HFFc6 (cell line): ENCODE results near the gene SERPINA12. TPM values are rescaled to one million over a fixed set of nuclear protein-coding genes. Genes with fewer than 3 reads are reported as not detected.

Experiments
- DNase-seq: peaks from one replicate; pipeline ENCODE4 v3.0.0-alpha.2; 2018
- H3K27ac Mint-ChIP-seq: 2 replicates; pipeline ENCODE4 v1.8.0; 2020; ENCODE audit warnings: mild to moderate bottlenecking, mixed read lengths
- H3K27me3 Mint-ChIP-seq: 2 replicates; pipeline ENCODE4 v1.8.0; 2021; ENCODE audit warnings: mild to moderate bottlenecking, moderate library complexity, mixed read lengths; ENCODE audit not compliant: insufficient read depth
- H3K36me3 Mint-ChIP-seq: 2 replicates; pipeline ENCODE4 v1.8.0; 2021; ENCODE audit warnings: low read depth, mixed read lengths
- H3K4me1 Mint-ChIP-seq: 2 replicates; pipeline ENCODE4 v1.8.0; 2020; ENCODE audit warnings: low read depth, mixed read lengths
- H3K4me3 Mint-ChIP-seq: 2 replicates; pipeline ENCODE4 v1.8.0; 2020; ENCODE audit warnings: mild to moderate bottlenecking, moderate library complexity, mixed read lengths
- H3K9me3 Mint-ChIP-seq: 2 replicates; pipeline ENCODE4 v1.8.0; 2020; ENCODE audit warnings: mild to moderate bottlenecking, mixed read lengths
- total RNA-seq, 6 experiments: library from RNA; stranded (reverse); fragmentation: NEBNext Ultra II Directional; extraction: Animal tissue kit (Norgen Biotek cat#: 25700); gene quantifications; 2 replicates in 1 of 6; 3 replicates in 5 of 6; pipeline ENCODE4 v1.2.3, GENCODE V29; 2021
- TF ChIP-seq, protein P1 (sequence below): fragments of 200-600 bp; sonication (generic); IDR thresholded peaks from 2 replicates; pipeline ENCODE4 v1.5.0; 2021; ENCODE audit warnings: antibody characterized with exemption, mild to moderate bottlenecking

The SERPINA12 gene
- total RNA-seq, 6 experiments from 2014 or later: not detected

DNA sequence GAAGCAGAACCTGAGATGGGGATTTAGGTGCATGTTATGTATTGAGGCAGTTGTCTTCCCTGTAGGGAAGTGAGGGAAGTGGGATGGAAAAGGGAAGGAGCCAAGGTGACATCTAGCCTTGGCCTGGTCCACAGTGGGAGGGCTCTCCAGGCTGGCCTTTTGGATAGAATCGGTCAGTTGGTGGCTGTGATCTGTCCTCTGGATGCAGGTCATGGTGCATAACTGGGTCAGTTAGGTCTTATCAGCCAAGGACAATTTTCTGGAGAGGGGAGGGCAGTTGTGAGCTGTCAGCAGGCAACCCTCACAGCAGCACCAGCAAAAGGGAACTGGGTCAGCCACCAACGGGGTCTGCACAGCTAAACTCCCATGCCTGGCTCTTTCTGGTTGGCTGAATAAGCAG lies 9.6 kb downstream of the SERPINA12 start:
- TF ChIP-seq, protein P1, sequence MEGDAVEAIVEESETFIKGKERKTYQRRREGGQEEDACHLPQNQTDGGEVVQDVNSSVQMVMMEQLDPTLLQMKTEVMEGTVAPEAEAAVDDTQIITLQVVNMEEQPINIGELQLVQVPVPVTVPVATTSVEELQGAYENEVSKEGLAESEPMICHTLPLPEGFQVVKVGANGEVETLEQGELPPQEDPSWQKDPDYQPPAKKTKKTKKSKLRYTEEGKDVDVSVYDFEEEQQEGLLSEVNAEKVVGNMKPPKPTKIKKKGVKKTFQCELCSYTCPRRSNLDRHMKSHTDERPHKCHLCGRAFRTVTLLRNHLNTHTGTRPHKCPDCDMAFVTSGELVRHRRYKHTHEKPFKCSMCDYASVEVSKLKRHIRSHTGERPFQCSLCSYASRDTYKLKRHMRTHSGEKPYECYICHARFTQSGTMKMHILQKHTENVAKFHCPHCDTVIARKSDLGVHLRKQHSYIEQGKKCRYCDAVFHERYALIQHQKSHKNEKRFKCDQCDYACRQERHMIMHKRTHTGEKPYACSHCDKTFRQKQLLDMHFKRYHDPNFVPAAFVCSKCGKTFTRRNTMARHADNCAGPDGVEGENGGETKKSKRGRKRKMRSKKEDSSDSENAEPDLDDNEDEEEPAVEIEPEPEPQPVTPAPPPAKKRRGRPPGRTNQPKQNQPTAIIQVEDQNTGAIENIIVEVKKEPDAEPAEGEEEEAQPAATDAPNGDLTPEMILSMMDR: no peak
- no peaks in the 10 kb centered on the region for H3K4me1 Mint-ChIP-seq
- H3K27me3 Mint-ChIP-seq: peaks cover 2% of the 10 kb centered on the region; the same call in 1 of the 2 replicates
- H3K4me3 Mint-ChIP-seq: no peak overlapping the region
- no peak for DNase-seq
- H3K36me3 Mint-ChIP-seq: no peaks in the 10 kb centered on the region
- no peak overlapping the region for H3K27ac Mint-ChIP-seq
- H3K9me3 Mint-ChIP-seq: peaks cover 64% of the 10 kb centered on the region

DNA sequence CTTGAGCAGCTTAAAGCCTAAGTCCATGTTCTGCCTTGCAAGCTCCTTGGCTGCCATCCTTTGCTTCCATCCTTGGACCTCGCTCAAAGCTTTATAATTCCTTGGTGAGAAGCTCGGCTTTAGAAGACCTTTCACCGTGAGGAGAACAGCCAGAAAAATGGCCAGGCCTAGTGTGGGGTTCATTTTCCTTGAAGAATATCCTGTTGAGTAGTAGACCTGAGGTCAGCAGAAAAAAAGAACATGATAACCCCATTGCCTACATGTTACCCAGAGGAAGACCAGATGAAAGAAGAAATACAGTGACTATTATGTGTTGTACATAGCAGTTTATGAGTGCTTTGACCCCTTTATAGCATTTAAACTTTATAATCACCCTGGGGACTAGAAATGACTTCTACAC lies 11.1 kb downstream of the SERPINA12 start:
- no peak overlapping the region for H3K27ac Mint-ChIP-seq
- no peak for DNase-seq
- TF ChIP-seq, protein P1: no peak
- peaks cover 67% of the 10 kb centered on the region for H3K9me3 Mint-ChIP-seq
- no peaks in the 10 kb centered on the region for H3K4me1 Mint-ChIP-seq
- peaks cover 4% of the 10 kb centered on the region for H3K27me3 Mint-ChIP-seq
- H3K36me3 Mint-ChIP-seq: no peaks in the 10 kb centered on the region
- no peak overlapping the region for H3K4me3 Mint-ChIP-seq

DNA sequence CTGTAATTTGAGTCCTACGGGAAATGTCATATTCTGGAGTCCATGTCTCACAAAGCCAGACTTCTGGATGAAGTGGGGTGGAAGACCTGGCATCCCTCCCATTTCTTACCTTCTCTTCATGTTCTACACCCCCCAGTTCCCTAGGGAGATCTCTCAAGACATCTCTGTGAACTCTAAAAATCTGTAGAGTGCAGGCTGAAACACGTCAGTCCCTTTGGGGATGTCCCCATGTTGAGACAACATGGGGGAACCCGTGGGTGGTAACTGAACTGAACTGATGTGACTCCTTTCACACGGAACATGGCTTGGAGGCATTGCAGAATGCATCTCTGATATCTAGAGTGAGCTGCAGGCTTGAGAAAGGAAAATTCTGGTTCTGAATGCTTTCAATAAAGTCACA lies 15.2 kb downstream of the SERPINA12 start:
- DNase-seq: no peak
- H3K27ac Mint-ChIP-seq: no peak overlapping the region
- no peaks in the 10 kb centered on the region for H3K36me3 Mint-ChIP-seq
- TF ChIP-seq, protein P1: no peak
- H3K4me1 Mint-ChIP-seq: no peaks in the 10 kb centered on the region
- peaks cover 31% of the 10 kb centered on the region for H3K9me3 Mint-ChIP-seq
- H3K4me3 Mint-ChIP-seq: no peak overlapping the region
- peaks cover 2% of the 10 kb centered on the region for H3K27me3 Mint-ChIP-seq

DNA sequence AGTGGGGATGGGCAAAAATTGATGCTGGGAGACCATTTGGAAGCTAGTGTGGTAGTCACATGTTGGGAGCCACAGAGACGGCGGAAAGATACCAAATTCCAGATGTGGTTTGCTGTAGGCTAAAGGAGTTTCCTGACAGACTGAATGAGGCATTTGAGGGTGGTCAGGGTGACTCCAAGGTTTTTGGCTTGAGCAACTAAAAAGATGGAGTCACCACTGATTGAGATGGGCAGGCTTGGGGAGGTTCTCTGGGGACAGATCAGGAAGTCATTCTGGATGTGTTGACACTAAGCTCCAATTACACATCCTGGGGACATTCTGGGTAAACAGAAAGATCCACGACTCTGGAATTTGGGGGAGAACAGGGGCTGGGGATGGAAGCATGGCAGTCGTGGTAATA lies 17.8 kb downstream of the SERPINA12 start:
- no peak overlapping the region for H3K4me3 Mint-ChIP-seq
- H3K36me3 Mint-ChIP-seq: no peaks in the 10 kb centered on the region
- H3K27ac Mint-ChIP-seq: no peak overlapping the region
- no peak for DNase-seq
- H3K4me1 Mint-ChIP-seq: no peaks in the 10 kb centered on the region
- H3K27me3 Mint-ChIP-seq: peaks cover 2% of the 10 kb centered on the region
- peaks cover 14% of the 10 kb centered on the region; the same call in 1 of the 2 replicates for H3K9me3 Mint-ChIP-seq
- TF ChIP-seq, protein P1: no peak

DNA sequence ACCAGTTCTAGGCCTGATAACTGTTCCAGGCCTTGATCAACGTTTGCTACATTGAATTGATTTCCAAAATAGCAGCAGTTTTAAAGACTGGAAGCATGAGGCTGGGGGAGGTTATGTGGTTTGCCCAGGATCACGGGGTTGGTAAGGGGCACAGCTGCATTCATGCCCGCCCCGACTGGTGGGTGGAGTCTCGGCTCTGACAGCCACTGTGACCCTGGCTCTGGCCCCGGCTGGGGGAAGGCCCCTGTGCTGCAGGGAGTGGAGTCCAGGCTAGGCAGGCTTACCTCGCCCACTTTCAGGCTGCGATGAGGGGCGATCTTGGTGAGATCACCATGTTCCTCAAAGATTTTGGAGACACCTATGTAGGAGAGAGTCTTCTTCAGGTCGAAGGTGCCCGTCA lies 19.9 kb downstream of the SERPINA12 start:
- Mint-ChIP-seq H3K27ac (no peak overlapping the region), H3K9me3 (peaks cover 4% of the 10 kb centered on the region; the same call in 1 of the 2 replicates), H3K36me3 (no peaks in the 10 kb centered on the region), H3K4me1 (no peaks in the 10 kb centered on the region), H3K27me3 (peaks cover 4% of the 10 kb centered on the region), H3K4me3 (no peak overlapping the region)
- TF ChIP-seq, protein P1: no peak
- no peak for DNase-seq

DNA sequence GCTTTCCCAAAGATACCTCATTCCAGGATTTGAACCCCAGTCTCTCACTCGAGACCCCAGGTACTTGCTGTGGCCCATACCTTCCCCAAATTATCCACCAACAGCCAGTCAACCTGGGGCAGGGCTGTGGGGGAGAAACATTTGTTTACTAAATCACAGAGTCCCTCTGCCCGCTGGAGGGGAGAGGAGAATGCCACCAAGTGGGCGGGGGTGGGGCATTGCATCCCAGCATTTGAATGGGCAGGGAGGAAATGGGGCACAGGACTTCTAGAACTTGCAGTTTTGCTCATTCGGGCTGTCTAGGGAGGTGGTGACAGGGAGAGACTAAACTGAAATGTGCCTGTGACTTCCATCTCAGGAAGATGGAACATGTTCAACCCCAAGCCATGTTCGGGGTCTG lies 22.4 kb downstream of the SERPINA12 start:
- Mint-ChIP-seq H3K27ac (no peak overlapping the region), H3K9me3 (no peaks in the 10 kb centered on the region; the same call in 1 of the 2 replicates), H3K4me1 (no peaks in the 10 kb centered on the region), H3K36me3 (no peaks in the 10 kb centered on the region), H3K4me3 (no peak overlapping the region), H3K27me3 (peaks cover 2% of the 10 kb centered on the region)
- no peak for DNase-seq
- TF ChIP-seq, protein P1: no peak
